Thyroid gland (tissue), 4 donors: Measurements from ENCODE around the gene RARRES1.

Experiments used
- POLR2A ChIP-seq, 2 donors: fragments of 450-650 bp; IDR thresholded peaks; one replicate each; pipeline ENCODE4 v1.6.1; 2017; ENCODE audit warnings: antibody characterized with exemption in 2 of 2, mild to moderate bottlenecking in 2 of 2, moderate library complexity in 1 of 2
- TF ChIP-seq, protein P1 (sequence below), 6 experiments: fragments of 200-600 bp in 3 of 6; fragments of 450-650 bp in 3 of 6; sonication (generic) in 3 of 6; IDR thresholded peaks; one replicate each; pipeline ENCODE4 v1.5.1; 2016 to 2019; ENCODE audit warnings: antibody characterized with exemption in 6 of 6, mild to moderate bottlenecking in 2 of 6, inconsistent platforms in 1 of 6, moderate library complexity in 1 of 6

DNA sequence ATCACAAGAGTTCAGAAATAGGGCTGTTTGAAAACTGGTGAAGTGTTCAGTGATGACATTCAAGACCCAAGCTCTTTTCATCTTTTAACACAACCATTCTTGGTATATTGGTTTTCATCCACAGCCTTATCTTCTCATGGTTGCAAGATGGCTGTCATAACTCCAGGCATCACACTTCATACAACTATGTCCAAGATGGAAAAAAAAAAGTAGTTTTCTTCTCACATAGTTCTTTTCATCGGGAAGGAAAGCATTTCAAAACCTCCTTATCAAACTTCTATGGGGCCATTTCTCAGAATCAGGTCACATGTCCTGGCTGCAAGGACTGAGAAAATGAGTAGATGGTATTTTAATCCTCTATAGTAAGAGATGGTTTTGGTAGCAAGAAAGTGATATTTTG lies 48.5 kb upstream of the RARRES1 start:
- no peak for TF ChIP-seq POLR2A (IDR thresholded peaks at IDR 0.05)
- TF ChIP-seq, protein P1, sequence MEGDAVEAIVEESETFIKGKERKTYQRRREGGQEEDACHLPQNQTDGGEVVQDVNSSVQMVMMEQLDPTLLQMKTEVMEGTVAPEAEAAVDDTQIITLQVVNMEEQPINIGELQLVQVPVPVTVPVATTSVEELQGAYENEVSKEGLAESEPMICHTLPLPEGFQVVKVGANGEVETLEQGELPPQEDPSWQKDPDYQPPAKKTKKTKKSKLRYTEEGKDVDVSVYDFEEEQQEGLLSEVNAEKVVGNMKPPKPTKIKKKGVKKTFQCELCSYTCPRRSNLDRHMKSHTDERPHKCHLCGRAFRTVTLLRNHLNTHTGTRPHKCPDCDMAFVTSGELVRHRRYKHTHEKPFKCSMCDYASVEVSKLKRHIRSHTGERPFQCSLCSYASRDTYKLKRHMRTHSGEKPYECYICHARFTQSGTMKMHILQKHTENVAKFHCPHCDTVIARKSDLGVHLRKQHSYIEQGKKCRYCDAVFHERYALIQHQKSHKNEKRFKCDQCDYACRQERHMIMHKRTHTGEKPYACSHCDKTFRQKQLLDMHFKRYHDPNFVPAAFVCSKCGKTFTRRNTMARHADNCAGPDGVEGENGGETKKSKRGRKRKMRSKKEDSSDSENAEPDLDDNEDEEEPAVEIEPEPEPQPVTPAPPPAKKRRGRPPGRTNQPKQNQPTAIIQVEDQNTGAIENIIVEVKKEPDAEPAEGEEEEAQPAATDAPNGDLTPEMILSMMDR (IDR thresholded peaks at IDR 0.05): no peak
